SK-N-SH treated with all-trans-retinoic acid at 6 μM for 48 hours (cell line): ENCODE results near the gene TCP11L1.
A peak's percentile ranks its signal among the peaks of the same experiment; 100 is the strongest.

Experiments used
- ATAC-seq: fragments of 200-7000 bp; cut with Tn5 transposase; 3 replicates; pipeline ENCODE4 v1.9.1; 2020; ENCODE audit warnings: mild to moderate bottlenecking, moderate library complexity
- ARNTL ChIP-seq: fragments of 450-650 bp; formaldehyde crosslinking; IDR thresholded peaks from 2 replicates; pipeline ENCODE4 v1.5.0; 2020; ENCODE audit warnings: low read depth, mild to moderate bottlenecking, moderate library complexity, borderline replicate concordance
- BACH2 ChIP-seq: fragments of 250-450 bp; sonication (Bioruptor Pico); IDR thresholded peaks from 2 replicates; pipeline ENCODE4 v1.9.0; 2021; ENCODE audit warnings: mild to moderate bottlenecking, borderline replicate concordance
- CREB5 ChIP-seq: fragments of 250-450 bp; sonication (Bioruptor Pico); IDR thresholded peaks from 2 replicates; pipeline ENCODE4 v1.5.1; 2020; ENCODE audit warnings: low read depth, mild to moderate bottlenecking, moderate library complexity
- CSDC2 ChIP-seq: fragments of 250-450 bp; sonication (Bioruptor Pico); IDR thresholded peaks from 2 replicates; pipeline ENCODE4 v1.5.0; 2020; ENCODE audit warnings: mild to moderate bottlenecking, moderate library complexity
- CSRNP3 ChIP-seq: fragments of 250-450 bp; sonication (Bioruptor Pico); IDR thresholded peaks from 2 replicates; pipeline ENCODE4 v1.5.1; 2021; ENCODE audit warnings: mild to moderate bottlenecking, moderate library complexity
- ESRRG ChIP-seq: fragments of 250-450 bp; sonication (Bioruptor Pico); IDR thresholded peaks from 2 replicates; pipeline ENCODE4 v1.6.1; 2021; ENCODE audit warnings: mild to moderate bottlenecking
- GLIS3 ChIP-seq: fragments of 250-450 bp; sonication (Bioruptor Pico); IDR thresholded peaks from 2 replicates; pipeline ENCODE4 v1.5.0; 2020; ENCODE audit warnings: mild to moderate bottlenecking, moderate library complexity
- ISL1 ChIP-seq: fragments of 250-450 bp; sonication (Bioruptor Pico); IDR thresholded peaks from 2 replicates; pipeline ENCODE4 v2.1.2; 2022; ENCODE audit warnings: mild to moderate bottlenecking, moderate library complexity
- OSR1 ChIP-seq: fragments of 250-450 bp; sonication (Bioruptor Pico); IDR thresholded peaks from 2 replicates; pipeline ENCODE4 v1.8.0; 2022; ENCODE audit warnings: moderate library complexity, mild to moderate bottlenecking, inconsistent platforms
- PATZ1 ChIP-seq: fragments of 250-450 bp; sonication (Bioruptor Pico); IDR thresholded peaks from 2 replicates; pipeline ENCODE4 v1.8.0; 2020; ENCODE audit warnings: mild to moderate bottlenecking, moderate library complexity, borderline replicate concordance
- POU6F1 ChIP-seq: fragments of 250-450 bp; sonication (Bioruptor Pico); IDR thresholded peaks from 2 replicates; pipeline ENCODE4 v1.8.0; 2021; ENCODE audit warnings: low read depth, mild to moderate bottlenecking, moderate library complexity, borderline replicate concordance
- PPARA ChIP-seq: fragments of 250-450 bp; sonication (Bioruptor Pico); IDR thresholded peaks from 2 replicates; pipeline ENCODE4 v1.5.0; 2020; ENCODE audit warnings: mild to moderate bottlenecking, borderline replicate concordance
- RARB ChIP-seq: fragments of 250-450 bp; sonication (Bioruptor Pico); IDR thresholded peaks from 2 replicates; pipeline ENCODE4 v1.8.0; 2021; ENCODE audit warnings: mild to moderate bottlenecking, moderate library complexity
- SNAI2 ChIP-seq: fragments of 250-450 bp; sonication (Bioruptor Pico); IDR thresholded peaks from 2 replicates; pipeline ENCODE4 v1.5.0; 2020; ENCODE audit warnings: mild to moderate bottlenecking, moderate library complexity
- TCF4 ChIP-seq: fragments of 250-450 bp; sonication (Bioruptor Pico); IDR thresholded peaks from 2 replicates; pipeline ENCODE4 v1.8.0; 2021; ENCODE audit warnings: mild to moderate bottlenecking, moderate library complexity, borderline replicate concordance
- TOX ChIP-seq: fragments of 250-450 bp; sonication (Bioruptor Pico); IDR thresholded peaks from 2 replicates; pipeline ENCODE4 v1.8.0; 2021; ENCODE audit warnings: mild to moderate bottlenecking, moderate library complexity, borderline replicate concordance
- TSHZ2 ChIP-seq: fragments of 250-450 bp; sonication (Bioruptor Pico); IDR thresholded peaks from 2 replicates; pipeline ENCODE4 v1.5.0; 2020; ENCODE audit warnings: mild to moderate bottlenecking, moderate library complexity
- ZC3H10 ChIP-seq: fragments of 250-450 bp; sonication (Bioruptor Pico); IDR thresholded peaks from 2 replicates; pipeline ENCODE4 v1.5.1; 2021; ENCODE audit warnings: mild to moderate bottlenecking, moderate library complexity
- ZFP3 ChIP-seq: fragments of 250-450 bp; sonication (Bioruptor Pico); IDR thresholded peaks from 2 replicates; pipeline ENCODE4 v1.5.0; 2020; ENCODE audit warnings: mild to moderate bottlenecking, moderate library complexity
- ZFP30 ChIP-seq: fragments of 450-650 bp; formaldehyde crosslinking; IDR thresholded peaks from 2 replicates; pipeline ENCODE4 v1.5.0; 2022; ENCODE audit warnings: mild to moderate bottlenecking, moderate library complexity
- ZNF565 ChIP-seq: fragments of 450-650 bp; formaldehyde crosslinking; conservative IDR thresholded peaks from 2 replicates; pipeline ENCODE4 v1.5.0; 2020; ENCODE audit warnings: low read depth, mild to moderate bottlenecking, moderate library complexity

The TCP11L1 gene

GRCh38 chr11:33039274-33040032, at the start of gene TCP11L1:
Gene TCP11L1 (plus strand): TSS chr11:33039572. CDS start chr11:33043774, 4,202 bp downstream.
- peak; percentile 91 for ATAC-seq

GRCh38 chr11:32990481-32990880, 48.9 kb upstream of the TCP11L1 start:
- ATAC-seq, result no peak
- TF ChIP-seq GLIS3 (CRISPR knock-in tag) (no peak), ARNTL (CRISPR knock-in tag) (no peak), ZFP30 (CRISPR knock-in tag) (no peak), POU6F1 (CRISPR knock-in tag) (no peak), TCF4 (CRISPR knock-in tag) (no peak), TSHZ2 (CRISPR knock-in tag) (no peak), SNAI2 (no peak), ISL1 (no peak), RARB (CRISPR knock-in tag) (no peak), ZFP3 (no peak), ZNF565 (CRISPR knock-in tag) (no peak), OSR1 (CRISPR knock-in tag) (no peak), PATZ1 (no peak), CSRNP3 (CRISPR knock-in tag) (no peak), ESRRG (CRISPR knock-in tag) (no peak), ZC3H10 (no peak), PPARA (CRISPR knock-in tag) (no peak), CSDC2 (no peak), BACH2 (CRISPR knock-in tag) (no peak), TOX (CRISPR knock-in tag) (no peak)

More at GRCh38 chr11:33039274-33040032, at the start of gene TCP11L1:
- TF ChIP-seq ZFP3 (peak; percentile 17; the same call in 1 of the 2 replicates), CREB5 (CRISPR knock-in tag) (no peak), SNAI2 (0 out of 2 replicates have a peak, but pooled peaks have one; percentile 70)

- no peak for ATAC-seq
- TF ChIP-seq ISL1 (no peak), OSR1 (CRISPR knock-in tag) (no peak), POU6F1 (CRISPR knock-in tag) (no peak), ZNF565 (CRISPR knock-in tag) (no peak), ARNTL (CRISPR knock-in tag) (no peak), PATZ1 (no peak), TSHZ2 (CRISPR knock-in tag) (no peak), ZFP3 (no peak), RARB (CRISPR knock-in tag) (no peak)
These were observed 47.9 kb upstream of the TCP11L1 start for GRCh38 chr11:32991427-32991826.
